Left ventricle myocardium inferior (tissue), 1 donor: ENCODE data around the gene ASAP3. TPM values are rescaled to one million over a fixed set of nuclear protein-coding genes. Genes with fewer than 3 reads are reported as not detected.

ENCODE experiments used
- DNase-seq: peaks from one replicate; pipeline ENCODE4 v3.0.0-alpha.2; 2020
- H3K27ac ChIP-seq: fragments of 200-600 bp; replicated peaks from 2 replicates; pipeline ENCODE4 v1.8.0; 2021
- H3K27me3 ChIP-seq: fragments of 200-600 bp; 2 replicates; pipeline ENCODE4 v1.8.0; 2021; ENCODE audit warnings: low read depth
- H3K36me3 ChIP-seq: fragments of 200-600 bp; 2 replicates; pipeline ENCODE4 v1.8.0; 2021
- H3K4me1 ChIP-seq: fragments of 200-600 bp; 2 replicates; pipeline ENCODE4 v1.8.0; 2021
- H3K4me3 ChIP-seq: fragments of 200-600 bp; 2 replicates; pipeline ENCODE4 v1.8.0; 2021; ENCODE audit warnings: mild to moderate bottlenecking, moderate library complexity
- H3K9me3 ChIP-seq: fragments of 200-600 bp; replicated peaks from 2 replicates; pipeline ENCODE4 v1.8.0; 2021
- intact Hi-C: fragments of 100-400 bp; cut with micrococcal nuclease; formaldehyde crosslinking; loops from one replicate; pipeline ENCODE4 v1.11.0; 2022
- total RNA-seq: library from RNA; stranded (reverse); fragmentation: NEBNext Ultra II Directional; extraction: Animal tissue kit (Norgen Biotek cat#: 25700); gene quantifications from one replicate; pipeline ENCODE4 v1.2.1, GENCODE V29; 2021
- TF ChIP-seq, protein P1 (sequence below): fragments of 200-600 bp; IDR thresholded peaks from 2 replicates; pipeline ENCODE4 v1.8.0; 2021; ENCODE audit warnings: antibody characterized with exemption, mild to moderate bottlenecking, borderline replicate concordance
- donor health status: DM: no; HTN: yes; CAD: no; lungs with severe emphysema.

Gene ASAP3
- total RNA-seq, 1 donor from 2014 or later, result 44.4 TPM

- H3K36me3 ChIP-seq, result peaks cover 41% of the 10 kb centered on the region
- no peaks in the 10 kb centered on the region for H3K9me3 ChIP-seq
- intact Hi-C loops, result no loop called here
- TF ChIP-seq, protein P1, sequence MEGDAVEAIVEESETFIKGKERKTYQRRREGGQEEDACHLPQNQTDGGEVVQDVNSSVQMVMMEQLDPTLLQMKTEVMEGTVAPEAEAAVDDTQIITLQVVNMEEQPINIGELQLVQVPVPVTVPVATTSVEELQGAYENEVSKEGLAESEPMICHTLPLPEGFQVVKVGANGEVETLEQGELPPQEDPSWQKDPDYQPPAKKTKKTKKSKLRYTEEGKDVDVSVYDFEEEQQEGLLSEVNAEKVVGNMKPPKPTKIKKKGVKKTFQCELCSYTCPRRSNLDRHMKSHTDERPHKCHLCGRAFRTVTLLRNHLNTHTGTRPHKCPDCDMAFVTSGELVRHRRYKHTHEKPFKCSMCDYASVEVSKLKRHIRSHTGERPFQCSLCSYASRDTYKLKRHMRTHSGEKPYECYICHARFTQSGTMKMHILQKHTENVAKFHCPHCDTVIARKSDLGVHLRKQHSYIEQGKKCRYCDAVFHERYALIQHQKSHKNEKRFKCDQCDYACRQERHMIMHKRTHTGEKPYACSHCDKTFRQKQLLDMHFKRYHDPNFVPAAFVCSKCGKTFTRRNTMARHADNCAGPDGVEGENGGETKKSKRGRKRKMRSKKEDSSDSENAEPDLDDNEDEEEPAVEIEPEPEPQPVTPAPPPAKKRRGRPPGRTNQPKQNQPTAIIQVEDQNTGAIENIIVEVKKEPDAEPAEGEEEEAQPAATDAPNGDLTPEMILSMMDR, result no peak
- no peak for DNase-seq
- H3K4me1 ChIP-seq, result peaks cover 32% of the 10 kb centered on the region
- H3K4me3 ChIP-seq, result no peak overlapping the region
- H3K27ac ChIP-seq, result no peak overlapping the region
- H3K27me3 ChIP-seq, result no peaks in the 10 kb centered on the region
Measured at GRCh38 chr1:23448846-23449245, 35.1 kb downstream of the ASAP3 start.

DNA sequence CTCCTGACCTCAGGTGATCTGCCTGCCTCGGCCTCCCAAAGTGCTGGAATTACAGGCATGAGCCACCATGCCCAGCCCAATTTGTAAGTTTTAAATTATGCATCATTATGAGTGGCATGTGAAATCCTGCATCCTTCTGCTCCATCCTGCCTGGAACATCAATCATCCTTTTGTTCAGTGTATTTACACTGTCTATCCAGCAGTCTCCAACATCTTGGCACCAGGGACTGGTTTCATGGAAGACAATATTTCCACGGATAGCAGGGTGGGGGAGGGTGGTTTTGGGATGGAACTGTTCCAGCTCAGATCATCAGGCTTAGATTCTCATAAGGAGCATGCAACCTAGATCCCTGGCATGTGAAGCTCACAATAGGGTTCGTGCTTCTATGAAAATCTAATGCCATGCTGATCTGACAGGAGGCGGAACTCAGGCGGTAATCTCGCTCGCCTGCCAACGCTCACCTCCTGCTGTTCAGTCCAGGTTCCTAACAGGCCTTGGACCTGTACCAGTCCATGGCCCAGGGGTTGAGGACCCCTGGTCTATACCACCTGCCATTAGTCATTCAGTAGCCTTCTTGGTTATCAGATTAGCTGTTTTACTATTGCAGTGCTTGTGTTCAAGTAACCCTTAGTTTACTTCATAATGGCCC is 37.2 kb downstream of the ASAP3 start:
- Histone ChIP-seq H3K27me3 (no peaks in the 10 kb centered on the region), H3K4me1 (peaks cover 24% of the 10 kb centered on the region), H3K9me3 (no peaks in the 10 kb centered on the region), H3K36me3 (peaks cover 49% of the 10 kb centered on the region), H3K27ac (no peak overlapping the region), H3K4me3 (no peak overlapping the region)
- TF ChIP-seq, protein P1, result no peak
- intact Hi-C loops, result no loop called here
- DNase-seq, result no peak

- peaks cover 8% of the 10 kb centered on the region for H3K4me1 ChIP-seq
- intact Hi-C loops, result no loop called here
- no peaks in the 10 kb centered on the region for H3K9me3 ChIP-seq
- peaks cover 59% of the 10 kb centered on the region for H3K36me3 ChIP-seq
- H3K4me3 ChIP-seq, result peak overlapping the region; percentile 17
- no peaks in the 10 kb centered on the region for H3K27me3 ChIP-seq
- no peak for DNase-seq
- H3K27ac ChIP-seq, result peak overlapping the region; percentile 36
- TF ChIP-seq, protein P1, result no peak
Measured at GRCh38 chr1:23444596-23445390, 39.2 kb downstream of the ASAP3 start.

DNA sequence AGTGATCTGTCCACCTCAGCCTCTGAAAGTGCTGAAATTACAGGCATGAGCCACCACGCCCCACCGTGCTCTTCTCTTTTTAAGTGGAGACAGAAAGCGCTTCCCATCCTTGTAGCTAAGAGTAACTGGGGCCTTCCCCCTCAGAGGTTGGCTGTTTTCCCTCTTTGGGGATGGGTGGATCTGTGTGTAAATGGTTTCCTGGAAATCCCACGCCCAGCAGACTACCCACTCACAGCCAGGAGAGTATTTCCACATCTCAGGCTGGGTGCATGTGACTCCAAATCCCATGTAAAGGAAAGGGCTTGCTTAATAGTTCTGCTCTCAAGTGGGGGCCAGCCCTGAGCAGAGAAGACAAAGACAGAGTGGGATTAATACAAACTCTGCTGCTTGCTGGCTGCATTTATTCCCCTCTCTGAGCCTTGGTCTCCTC is 39.9 kb downstream of the ASAP3 start:
- no peaks in the 10 kb centered on the region for H3K27me3 ChIP-seq
- no peaks in the 10 kb centered on the region for H3K9me3 ChIP-seq
- TF ChIP-seq, protein P1, result no peak
- H3K4me1 ChIP-seq, result peaks cover 4% of the 10 kb centered on the region
- H3K27ac ChIP-seq, result peak overlapping the region; percentile 36
- peak; percentile 55 for DNase-seq
- H3K36me3 ChIP-seq, result peaks cover 60% of the 10 kb centered on the region
- intact Hi-C loops, result no loop called here
- H3K4me3 ChIP-seq, result peak overlapping the region; percentile 17

DNA sequence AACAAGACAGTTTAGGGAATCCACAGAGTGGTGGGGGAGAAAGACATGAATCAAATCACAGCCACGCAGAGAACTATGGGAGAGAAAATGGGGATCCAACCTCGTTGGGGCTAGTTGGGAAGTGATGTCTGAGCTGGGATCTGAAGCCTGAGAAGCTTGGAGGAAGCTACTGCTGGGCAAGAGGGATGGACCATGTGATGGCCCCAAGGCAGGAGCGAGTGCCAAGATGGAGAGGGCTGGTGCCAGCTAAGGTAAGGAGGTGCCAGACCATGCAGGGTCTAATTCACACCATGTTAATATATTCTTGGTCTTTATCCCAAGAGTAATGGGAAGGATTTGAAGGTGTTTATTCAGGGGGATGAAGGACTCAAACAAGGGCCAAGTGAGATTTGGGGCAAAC is 41.2 kb downstream of the ASAP3 start:
- H3K9me3 ChIP-seq, result no peaks in the 10 kb centered on the region
- peaks cover 66% of the 10 kb centered on the region for H3K36me3 ChIP-seq
- H3K27ac ChIP-seq, result no peak overlapping the region
- H3K4me3 ChIP-seq, result no peak overlapping the region
- H3K4me1 ChIP-seq, result peaks cover 4% of the 10 kb centered on the region
- no peaks in the 10 kb centered on the region for H3K27me3 ChIP-seq
- no peak for DNase-seq
- TF ChIP-seq, protein P1, result no peak
- intact Hi-C loops, result no loop called here
